HepG2 (cell line): ENCODE data around the gene ABCD4.
A peak's percentile ranks its signal among the peaks of the same experiment; 100 is the strongest.

Experiments used
- TCF7L2 ChIP-seq: IDR thresholded peaks from 2 replicates; pipeline ENCODE4 v1.6.1; 2011; ENCODE audit warnings: mild to moderate bottlenecking, low read depth, low read length, moderate library complexity
- ZNF253 ChIP-seq: sonication (generic); formaldehyde crosslinking; IDR thresholded peaks from 2 replicates; pipeline ENCODE4 v1.8.0; 2022; ENCODE audit warnings: mild to moderate bottlenecking, missing genetic modification reagents, borderline replicate concordance
- TF ChIP-seq, protein P1 (sequence below), 2 experiments: fragments of 450-650 bp in 1 of 2; sonication (generic) in 1 of 2; formaldehyde crosslinking; IDR thresholded peaks; 2 replicates each; pipeline versions ENCODE4 v1.5.0 to v1.8.0; 2020 to 2022; ENCODE audit warnings: mild to moderate bottlenecking in 1 of 2, missing genetic modification reagents in 1 of 2
- TF ChIP-seq, protein P2 (sequence below): sonication (generic); formaldehyde crosslinking; IDR thresholded peaks from 2 replicates; pipeline ENCODE4 v1.5.0; 2020; ENCODE audit warnings: missing genetic modification reagents, mild to moderate bottlenecking, borderline replicate concordance

DNA sequence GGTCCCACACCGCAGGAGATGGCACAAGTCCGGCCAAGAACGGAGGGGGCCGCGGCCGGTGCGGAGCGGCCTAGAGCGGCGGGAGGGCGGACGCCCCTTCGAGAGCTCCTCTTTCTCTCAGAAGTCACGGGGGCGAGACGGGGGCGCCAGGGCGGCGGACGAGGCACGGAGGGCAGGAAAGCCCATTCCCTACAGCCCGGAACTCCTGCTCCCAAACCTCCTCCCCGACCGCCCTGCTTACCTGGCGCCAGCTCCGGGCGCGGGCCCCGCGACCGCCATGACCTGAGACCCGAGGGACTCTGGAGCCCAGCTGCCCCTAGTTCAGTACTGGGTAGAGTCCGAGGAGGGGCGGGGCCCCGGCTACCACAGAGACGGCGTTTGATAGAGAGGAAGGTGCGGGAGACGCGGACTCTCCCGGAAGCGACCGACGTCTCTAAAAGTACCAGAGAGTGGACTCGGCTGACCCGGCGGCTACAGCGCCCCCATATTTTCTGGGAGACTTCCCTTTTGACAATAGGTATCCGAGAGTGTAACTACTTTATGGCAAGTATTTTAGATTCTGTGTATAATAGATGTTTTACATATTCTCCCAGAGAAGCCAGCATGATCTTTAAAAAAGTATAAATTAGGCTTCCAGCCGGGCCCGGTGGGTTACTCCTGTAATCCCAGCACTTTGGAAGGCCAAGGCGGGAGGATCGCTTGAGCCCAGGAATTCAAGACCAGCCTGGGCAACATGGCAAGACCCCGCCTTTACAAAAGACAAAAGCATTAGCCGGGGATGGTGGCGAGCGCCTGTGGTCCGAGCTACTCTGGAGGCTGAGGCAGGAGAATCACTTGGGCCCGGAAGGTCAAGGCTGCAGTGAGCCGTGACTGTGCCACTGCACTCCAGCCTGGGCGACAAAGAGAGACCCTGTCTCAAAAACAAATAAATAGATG is at the start of gene ABCD4:
- TF ChIP-seq, protein P1, sequence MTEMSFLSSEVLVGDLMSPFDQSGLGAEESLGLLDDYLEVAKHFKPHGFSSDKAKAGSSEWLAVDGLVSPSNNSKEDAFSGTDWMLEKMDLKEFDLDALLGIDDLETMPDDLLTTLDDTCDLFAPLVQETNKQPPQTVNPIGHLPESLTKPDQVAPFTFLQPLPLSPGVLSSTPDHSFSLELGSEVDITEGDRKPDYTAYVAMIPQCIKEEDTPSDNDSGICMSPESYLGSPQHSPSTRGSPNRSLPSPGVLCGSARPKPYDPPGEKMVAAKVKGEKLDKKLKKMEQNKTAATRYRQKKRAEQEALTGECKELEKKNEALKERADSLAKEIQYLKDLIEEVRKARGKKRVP (CRISPR knock-in tag; IDR thresholded peaks at IDR 0.05): peak in 1 of 2 experiments; percentile 3; a peak in 1 of 4 replicates
- no peak for TF ChIP-seq ZNF253
- TF ChIP-seq, protein P2, sequence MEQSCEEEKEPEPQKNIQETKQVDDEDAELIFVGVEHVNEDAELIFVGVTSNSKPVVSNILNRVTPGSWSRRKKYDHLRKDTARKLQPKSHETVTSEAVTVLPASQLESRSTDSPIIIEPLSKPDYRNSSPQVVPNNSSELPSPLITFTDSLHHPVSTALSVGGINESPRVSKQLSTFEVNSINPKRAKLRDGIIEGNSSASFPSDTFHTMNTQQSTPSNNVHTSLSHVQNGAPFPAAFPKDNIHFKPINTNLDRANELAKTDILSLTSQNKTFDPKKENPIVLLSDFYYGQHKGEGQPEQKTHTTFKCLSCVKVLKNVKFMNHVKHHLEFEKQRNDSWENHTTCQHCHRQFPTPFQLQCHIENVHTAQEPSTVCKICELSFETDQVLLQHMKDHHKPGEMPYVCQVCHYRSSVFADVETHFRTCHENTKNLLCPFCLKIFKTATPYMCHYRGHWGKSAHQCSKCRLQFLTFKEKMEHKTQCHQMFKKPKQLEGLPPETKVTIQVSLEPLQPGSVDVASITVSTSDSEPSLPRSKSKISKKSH (CRISPR knock-in tag): peak; percentile 86; the same call in 1 of the 2 replicates
- no peak for TF ChIP-seq TCF7L2
